ENCODE measurements around the gene SETD1A.

The SETD1A gene

DNA sequence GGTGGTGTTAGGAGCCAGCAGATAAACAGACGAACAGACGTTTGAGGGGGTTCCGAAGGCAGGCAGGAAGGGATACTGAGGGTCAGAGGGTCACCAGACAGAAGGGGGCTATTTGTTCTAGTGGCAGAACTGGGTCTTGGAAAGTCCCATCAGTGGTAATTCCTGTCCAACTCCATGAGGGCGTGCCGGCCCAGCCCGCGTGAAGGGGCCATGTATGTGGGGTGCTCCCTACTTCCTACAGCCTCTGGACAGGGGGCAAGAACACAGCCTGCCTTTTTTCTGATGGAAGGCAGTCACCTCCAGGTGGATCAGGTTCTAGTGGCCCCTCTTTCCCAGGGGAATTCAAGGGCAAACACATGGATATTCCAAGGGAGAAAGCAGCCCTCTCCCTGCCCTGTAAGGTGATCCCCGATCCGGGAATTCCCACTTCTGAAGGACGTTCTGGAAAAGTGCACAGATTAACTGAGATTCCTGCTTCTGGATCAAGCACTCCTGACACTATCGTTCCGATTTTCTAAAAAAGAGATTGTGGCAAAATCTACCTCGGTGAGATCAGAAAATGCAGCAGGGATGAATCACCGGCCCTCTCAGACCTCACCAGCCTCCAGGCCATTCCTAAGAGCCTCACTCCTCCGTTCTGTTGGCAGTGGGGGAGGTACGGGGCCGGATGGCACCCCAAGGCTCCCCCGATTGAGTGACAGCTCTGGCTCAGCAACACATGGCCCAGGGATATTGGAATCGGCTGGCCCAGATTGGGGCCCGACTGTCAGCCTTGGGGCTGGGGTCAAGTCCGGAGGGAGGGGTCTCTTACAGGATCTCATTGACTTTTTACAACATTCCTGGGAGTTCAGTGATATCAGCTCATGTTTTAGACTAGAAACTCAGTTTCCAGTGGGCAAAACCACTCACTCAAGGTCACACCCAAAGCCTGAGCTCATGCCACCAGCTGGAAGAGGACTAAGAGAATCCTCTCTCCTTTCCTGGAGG is 40.5 kb downstream of the SETD1A start:
- peak overlapping the region; percentile 74 for H3K27ac ChIP-seq (ENCODE audit: low read depth, low read length)
- no peaks in the 10 kb centered on the region for H3K27me3 ChIP-seq (ENCODE audit: control insufficient read depth in 1 of 2, insufficient read depth in 2 of 2, low read length in 2 of 2)
- H3K9me3 ChIP-seq (ENCODE audit: low read length), result no peaks in the 10 kb centered on the region
- H3K9ac ChIP-seq (ENCODE audit: low read length), result no peak overlapping the region
- H3K36me3 ChIP-seq (ENCODE audit: insufficient read depth, low read length), result no peaks in the 10 kb centered on the region
- H3K4me3 ChIP-seq (ENCODE audit: low read depth in 1 of 2, low read length in 2 of 2), result peak overlapping the region; percentile 71 to 82
- peaks cover 4% of the 10 kb centered on the region for H3K4me1 ChIP-seq (ENCODE audit: insufficient read depth, low read length)

DNA sequence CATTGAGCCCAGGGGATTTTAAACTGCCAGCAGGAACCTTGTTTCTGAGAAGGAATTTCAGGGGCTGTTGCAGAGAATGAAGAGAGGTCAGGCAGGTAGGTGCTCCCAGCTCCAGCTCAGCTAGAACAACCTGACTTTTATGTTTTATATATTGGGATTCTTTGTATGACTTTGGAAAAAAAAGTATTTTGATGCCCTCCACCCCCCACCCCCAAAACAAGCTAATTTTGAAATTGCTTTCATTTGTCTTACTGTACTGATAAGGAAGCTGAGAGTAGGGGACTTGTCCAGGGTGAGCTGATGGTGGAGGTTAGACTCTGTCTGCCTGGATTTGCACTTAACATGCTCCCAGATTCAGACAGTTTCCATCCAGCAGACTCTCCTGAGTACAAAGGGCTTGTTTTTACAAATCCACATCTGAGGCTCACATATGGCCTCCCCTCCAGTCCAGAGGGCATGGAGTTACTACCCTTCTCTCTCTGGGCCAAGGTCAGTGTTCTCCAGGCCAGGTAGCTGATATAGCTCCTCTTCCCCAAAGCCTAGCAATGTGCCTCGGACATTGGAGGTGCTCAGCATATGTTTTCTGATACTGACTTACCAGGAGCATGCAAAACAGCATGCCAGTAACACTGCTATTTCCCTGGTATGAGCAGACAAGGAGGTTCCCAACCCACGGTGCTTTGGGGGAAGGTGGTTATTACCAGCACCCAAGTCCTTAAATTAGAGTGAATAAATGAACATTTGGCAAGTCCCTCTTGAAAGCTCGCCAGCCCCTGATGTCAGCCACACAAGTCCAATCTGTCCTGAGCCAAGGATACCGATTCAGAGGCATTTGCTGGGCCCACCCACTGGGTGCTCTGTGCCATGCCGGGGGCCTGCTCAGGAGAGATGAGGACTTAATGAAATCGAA is 41.6 kb downstream of the SETD1A start:
- H3K27ac ChIP-seq (ENCODE audit: low read depth, low read length), result no peak overlapping the region
- no peak overlapping the region for H3K9ac ChIP-seq (ENCODE audit: low read length)
- no peaks in the 10 kb centered on the region for H3K9me3 ChIP-seq (ENCODE audit: low read length)
- H3K36me3 ChIP-seq (ENCODE audit: insufficient read depth, low read length), result no peaks in the 10 kb centered on the region
- peaks cover 4% of the 10 kb centered on the region for H3K4me1 ChIP-seq (ENCODE audit: insufficient read depth, low read length)
- no peak overlapping the region for H3K4me3 ChIP-seq (ENCODE audit: low read depth in 1 of 2, low read length in 2 of 2)
- H3K27me3 ChIP-seq (ENCODE audit: control insufficient read depth in 1 of 2, insufficient read depth in 2 of 2, low read length in 2 of 2), result no peaks in the 10 kb centered on the region

DNA sequence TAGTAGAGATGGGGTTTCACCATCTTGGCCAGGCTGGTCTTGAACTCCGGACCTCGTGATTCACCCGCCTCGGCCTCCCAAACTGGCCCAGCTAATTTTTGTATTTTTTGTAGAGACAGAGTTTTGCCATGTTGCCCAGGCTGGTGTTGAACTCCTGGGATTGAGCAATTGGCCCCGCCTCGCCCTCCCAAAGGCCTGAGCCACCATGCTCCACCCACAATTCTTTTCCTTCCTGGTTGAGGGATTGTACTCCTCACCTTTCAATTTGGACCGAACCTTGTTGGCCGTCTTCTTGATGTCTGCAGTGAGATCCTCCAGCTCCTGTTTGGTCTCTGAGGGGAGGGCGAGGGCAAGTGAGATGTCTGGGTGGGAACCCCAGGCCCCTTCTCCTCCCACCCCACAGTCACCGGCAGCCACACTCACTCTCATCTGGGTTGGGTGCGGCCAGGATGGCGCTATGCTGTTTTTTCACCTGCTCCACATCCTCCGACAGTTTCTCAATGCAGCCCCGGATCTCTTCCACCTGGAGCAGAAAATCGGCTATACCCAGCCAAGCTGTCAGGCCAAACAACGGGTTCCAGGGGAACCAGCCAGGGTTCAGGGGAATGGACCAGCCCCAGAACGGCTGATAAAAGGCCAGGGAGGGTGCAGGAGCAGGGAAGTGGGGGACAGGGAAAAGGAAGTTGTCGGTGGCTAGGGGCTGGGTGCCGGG is 43.3 kb downstream of the SETD1A start:
- Histone ChIP-seq H3K4me3 (ENCODE audit: low read depth in 1 of 2, low read length in 2 of 2) (no peak overlapping the region), H3K9ac (ENCODE audit: low read length) (no peak overlapping the region), H3K36me3 (ENCODE audit: insufficient read depth, low read length) (no peaks in the 10 kb centered on the region), H3K27me3 (ENCODE audit: control insufficient read depth in 1 of 2, insufficient read depth in 2 of 2, low read length in 2 of 2) (no peaks in the 10 kb centered on the region), H3K9me3 (ENCODE audit: low read length) (no peaks in the 10 kb centered on the region), H3K4me1 (ENCODE audit: insufficient read depth, low read length) (peaks cover 4% of the 10 kb centered on the region), H3K27ac (ENCODE audit: low read depth, low read length) (no peak overlapping the region)

DNA sequence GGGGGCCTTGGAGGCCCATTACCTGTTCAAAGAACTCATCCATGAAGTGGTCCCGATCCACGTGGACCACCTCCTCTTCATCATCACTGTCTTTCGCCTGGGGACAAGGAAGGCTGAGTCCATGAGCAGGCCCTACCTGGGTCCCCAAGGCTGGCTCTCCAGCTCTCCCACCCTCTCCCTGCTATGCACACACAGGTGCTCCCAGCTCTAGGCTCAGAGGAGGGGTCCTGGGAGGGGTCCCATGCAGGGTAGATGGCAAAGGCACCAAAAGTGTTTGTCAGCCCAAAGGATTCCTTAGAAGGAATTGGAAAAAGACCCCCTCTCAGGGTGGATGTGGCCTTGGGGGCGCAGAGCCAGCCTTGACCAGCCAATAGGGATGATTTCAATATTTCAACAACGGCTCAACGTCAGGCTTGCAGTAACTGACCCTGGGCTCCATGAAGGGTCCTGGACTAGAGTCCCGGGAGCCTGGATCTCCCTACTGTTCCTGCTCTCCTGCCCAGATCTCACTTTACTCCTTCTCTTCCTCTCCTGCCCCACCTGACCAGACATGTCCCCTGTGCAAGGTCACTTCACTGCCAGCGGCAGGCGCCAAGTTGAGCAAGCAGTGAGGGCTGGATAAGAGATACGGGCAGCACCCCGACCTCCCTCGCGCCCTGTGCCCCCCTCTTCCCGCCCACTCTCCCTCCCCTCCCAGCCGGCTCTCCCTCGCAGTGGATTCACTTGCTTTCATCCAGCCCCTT is 44.1 kb downstream of the SETD1A start:
- Histone ChIP-seq H3K9ac (ENCODE audit: low read length) (no peak overlapping the region), H3K36me3 (ENCODE audit: insufficient read depth, low read length) (no peaks in the 10 kb centered on the region), H3K27ac (ENCODE audit: low read depth, low read length) (no peak overlapping the region), H3K4me1 (ENCODE audit: insufficient read depth, low read length) (peaks cover 4% of the 10 kb centered on the region), H3K9me3 (ENCODE audit: low read length) (no peaks in the 10 kb centered on the region), H3K27me3 (ENCODE audit: control insufficient read depth in 1 of 2, insufficient read depth in 2 of 2, low read length in 2 of 2) (no peaks in the 10 kb centered on the region), H3K4me3 (ENCODE audit: low read depth in 1 of 2, low read length in 2 of 2) (no peak overlapping the region)

DNA sequence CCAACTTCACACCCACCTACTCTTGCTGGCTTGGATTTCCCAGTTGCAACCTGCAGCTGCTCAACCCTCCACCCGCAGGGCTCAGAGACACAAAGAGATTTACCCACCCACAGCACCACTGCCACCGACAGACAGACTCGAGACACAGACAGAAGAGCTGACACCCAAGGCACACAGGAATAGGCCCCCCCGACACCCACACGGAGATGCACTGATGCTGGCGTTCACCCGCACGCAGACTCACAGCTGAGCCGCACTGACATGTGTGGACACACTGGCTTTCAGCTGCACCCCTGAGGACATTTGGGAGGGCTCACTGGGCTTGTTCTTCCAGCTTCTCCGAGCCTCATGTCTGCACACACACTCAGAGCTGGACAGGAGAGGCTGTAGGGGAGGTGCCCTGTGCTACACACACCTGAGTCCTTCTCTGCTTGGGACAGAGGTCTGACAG is 44.7 kb downstream of the SETD1A start:
- no peak overlapping the region for H3K27ac ChIP-seq (ENCODE audit: low read depth, low read length)
- H3K4me3 ChIP-seq (ENCODE audit: low read depth in 1 of 2, low read length in 2 of 2), result no peak overlapping the region
- H3K36me3 ChIP-seq (ENCODE audit: insufficient read depth, low read length), result no peaks in the 10 kb centered on the region

DNA sequence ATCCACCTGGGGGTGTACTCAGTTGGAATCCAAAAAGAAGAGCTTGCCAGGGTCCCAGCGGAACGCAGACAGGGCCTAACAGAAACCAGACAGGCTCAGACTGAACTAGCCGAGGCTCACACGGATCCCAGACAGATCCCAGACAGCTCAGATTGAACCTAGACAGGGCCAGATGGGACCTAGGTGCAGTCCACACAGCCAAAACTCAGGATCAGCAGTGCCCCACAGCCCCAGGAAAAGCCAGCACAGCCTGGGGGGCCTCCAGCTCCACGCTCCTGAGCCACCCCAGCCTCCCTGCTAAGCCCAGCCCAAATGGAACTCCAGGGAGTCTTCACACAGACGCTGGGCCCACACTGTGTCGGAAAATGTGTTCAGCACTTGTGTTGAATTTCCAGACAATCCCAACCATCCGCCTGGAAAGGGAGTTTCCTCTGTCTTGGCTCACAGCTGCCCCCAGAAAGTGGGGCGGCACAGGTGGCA is 45.3 kb downstream of the SETD1A start:
- H3K9me3 ChIP-seq (ENCODE audit: low read length), result no peaks in the 10 kb centered on the region
- no peak overlapping the region for H3K27ac ChIP-seq (ENCODE audit: low read depth, low read length)
- no peak overlapping the region for H3K9ac ChIP-seq (ENCODE audit: low read length)
- no peaks in the 10 kb centered on the region for H3K27me3 ChIP-seq (ENCODE audit: control insufficient read depth in 1 of 2, insufficient read depth in 2 of 2, low read length in 2 of 2)
- H3K4me3 ChIP-seq (ENCODE audit: low read depth in 1 of 2, low read length in 2 of 2), result no peak overlapping the region
- no peaks in the 10 kb centered on the region for H3K36me3 ChIP-seq (ENCODE audit: insufficient read depth, low read length)
- H3K4me1 ChIP-seq (ENCODE audit: insufficient read depth, low read length), result no peaks in the 10 kb centered on the region

More for the DNA sequence above, 44.7 kb downstream of the SETD1A start:
- Histone ChIP-seq H3K4me1 (ENCODE audit: insufficient read depth, low read length) (peaks cover 4% of the 10 kb centered on the region), H3K9ac (ENCODE audit: low read length) (no peak overlapping the region), H3K27me3 (ENCODE audit: control insufficient read depth in 1 of 2, insufficient read depth in 2 of 2, low read length in 2 of 2) (no peaks in the 10 kb centered on the region), H3K9me3 (ENCODE audit: low read length) (no peaks in the 10 kb centered on the region)

DNA sequence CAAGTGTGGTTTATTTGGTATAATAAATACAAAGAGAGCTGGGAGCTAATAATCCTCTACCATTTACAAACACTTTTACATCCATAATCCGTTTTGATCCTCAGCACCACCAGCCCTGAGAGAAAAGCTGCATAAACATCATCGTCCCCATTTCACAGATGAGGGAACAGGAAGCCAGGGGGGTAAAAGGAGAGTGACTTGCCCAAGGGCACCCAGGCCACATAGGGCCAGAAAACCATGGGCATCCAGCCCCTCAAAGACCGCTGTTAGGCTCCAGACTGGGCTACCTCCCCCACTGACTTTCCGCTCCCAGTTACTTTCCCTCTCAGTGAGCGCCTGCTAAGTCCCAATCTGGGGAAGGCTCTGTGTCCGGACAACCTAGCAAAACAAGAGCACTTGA is 46.2 kb downstream of the SETD1A start:
- Histone ChIP-seq H3K9me3 (ENCODE audit: low read length) (no peaks in the 10 kb centered on the region), H3K4me1 (ENCODE audit: insufficient read depth, low read length) (no peaks in the 10 kb centered on the region), H3K4me3 (ENCODE audit: low read depth in 1 of 2, low read length in 2 of 2) (no peak overlapping the region), H3K27ac (ENCODE audit: low read depth, low read length) (no peak overlapping the region), H3K27me3 (ENCODE audit: control insufficient read depth in 1 of 2, insufficient read depth in 2 of 2, low read length in 2 of 2) (peaks cover 0 to 4% of the 10 kb centered on the region in 2 donors), H3K9ac (ENCODE audit: low read length) (no peak overlapping the region), H3K36me3 (ENCODE audit: insufficient read depth, low read length) (no peaks in the 10 kb centered on the region)

DNA sequence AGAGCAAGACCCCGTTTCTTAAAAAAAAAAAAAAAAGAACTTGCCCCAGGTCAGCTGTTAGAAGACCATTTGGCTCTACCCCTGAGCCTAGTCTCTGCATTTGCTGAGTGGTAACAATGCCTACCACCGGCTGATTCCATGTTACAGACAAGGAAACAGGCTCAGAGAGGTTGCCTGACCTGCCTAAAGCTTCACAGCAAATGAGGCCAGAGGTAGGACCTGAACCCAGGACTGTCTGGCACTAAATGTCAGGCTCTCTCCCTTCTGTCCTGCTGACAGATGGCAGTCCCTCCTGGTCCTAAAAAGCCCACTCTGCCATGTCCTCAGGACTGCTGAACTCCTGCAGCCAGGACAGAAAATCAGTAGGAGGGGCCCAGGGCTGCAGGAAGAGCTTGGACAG is 47.1 kb downstream of the SETD1A start:
- Histone ChIP-seq H3K9ac (ENCODE audit: low read length) (no peak overlapping the region), H3K27ac (ENCODE audit: low read depth, low read length) (no peak overlapping the region), H3K36me3 (ENCODE audit: insufficient read depth, low read length) (no peaks in the 10 kb centered on the region), H3K4me3 (ENCODE audit: low read depth in 1 of 2, low read length in 2 of 2) (no peak overlapping the region), H3K9me3 (ENCODE audit: low read length) (no peaks in the 10 kb centered on the region), H3K4me1 (ENCODE audit: insufficient read depth, low read length) (no peaks in the 10 kb centered on the region), H3K27me3 (ENCODE audit: control insufficient read depth in 1 of 2, insufficient read depth in 2 of 2, low read length in 2 of 2) (peaks cover 2 to 12% of the 10 kb centered on the region in 2 donors)

DNA sequence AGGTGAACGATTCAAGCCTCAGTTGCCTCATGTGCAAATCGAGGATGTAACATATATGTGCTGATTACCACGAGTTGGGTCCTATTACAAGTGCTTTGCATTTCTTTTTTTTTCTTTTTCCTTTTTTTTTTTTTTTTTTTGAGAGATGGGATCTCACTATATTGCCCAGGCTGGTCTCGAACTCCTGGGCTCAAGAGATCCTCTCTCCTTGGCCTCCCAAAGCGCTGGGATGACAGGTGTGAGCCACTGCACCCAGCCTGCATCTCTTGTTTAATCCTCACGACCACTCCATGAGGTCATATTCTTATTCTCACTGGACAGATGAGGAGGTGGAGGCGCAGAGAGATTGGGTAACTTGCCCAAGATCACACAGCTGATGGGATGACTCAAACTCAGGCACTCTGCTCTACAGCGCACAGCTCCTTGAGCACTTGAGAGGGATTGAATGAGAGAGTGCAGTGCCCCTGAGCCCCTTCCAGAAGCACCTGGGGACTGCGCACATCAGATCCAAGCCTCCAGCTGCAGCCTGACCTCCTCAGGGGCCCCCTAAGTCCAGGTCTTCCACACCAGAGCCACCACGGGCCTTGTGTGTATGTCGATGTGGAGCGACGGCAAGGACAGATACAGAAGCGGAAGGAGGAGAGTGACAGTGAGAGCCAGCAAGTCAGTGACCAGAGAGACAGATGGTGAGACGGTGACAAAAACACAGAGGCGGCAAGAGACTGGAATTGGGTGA is 48.0 kb downstream of the SETD1A start:
- H3K9ac ChIP-seq (ENCODE audit: low read length), result no peak overlapping the region
- no peak overlapping the region for H3K4me3 ChIP-seq (ENCODE audit: low read depth in 1 of 2, low read length in 2 of 2)
- H3K27me3 ChIP-seq (ENCODE audit: control insufficient read depth in 1 of 2, insufficient read depth in 2 of 2, low read length in 2 of 2), result peaks cover 4 to 16% of the 10 kb centered on the region in 2 donors
- H3K36me3 ChIP-seq (ENCODE audit: insufficient read depth, low read length), result no peaks in the 10 kb centered on the region
- H3K27ac ChIP-seq (ENCODE audit: low read depth, low read length), result no peak overlapping the region
- no peaks in the 10 kb centered on the region for H3K4me1 ChIP-seq (ENCODE audit: insufficient read depth, low read length)
- no peaks in the 10 kb centered on the region for H3K9me3 ChIP-seq (ENCODE audit: low read length)

DNA sequence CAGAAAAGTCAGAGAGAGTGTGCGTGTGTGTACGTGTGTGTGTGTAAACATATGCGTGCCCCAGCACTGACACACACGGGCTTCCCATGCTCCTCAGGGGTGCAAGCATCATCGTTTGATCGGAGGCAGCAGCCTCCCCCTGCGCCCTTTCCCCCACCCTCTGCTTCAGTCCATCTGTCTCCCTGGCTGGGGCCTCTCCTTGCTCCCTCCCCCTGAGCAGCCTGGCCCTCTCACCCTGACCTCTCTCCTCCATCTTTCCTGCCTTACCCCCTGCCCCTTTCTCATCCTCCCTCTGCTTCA is 48.5 kb downstream of the SETD1A start:
- Histone ChIP-seq H3K4me3 (ENCODE audit: low read depth in 1 of 2, low read length in 2 of 2) (no peak overlapping the region), H3K27me3 (ENCODE audit: control insufficient read depth in 1 of 2, insufficient read depth in 2 of 2, low read length in 2 of 2) (peaks cover 5 to 20% of the 10 kb centered on the region in 2 donors), H3K9me3 (ENCODE audit: low read length) (no peaks in the 10 kb centered on the region), H3K27ac (ENCODE audit: low read depth, low read length) (no peak overlapping the region), H3K9ac (ENCODE audit: low read length) (no peak overlapping the region), H3K36me3 (ENCODE audit: insufficient read depth, low read length) (no peaks in the 10 kb centered on the region), H3K4me1 (ENCODE audit: insufficient read depth, low read length) (no peaks in the 10 kb centered on the region)
